ENCODE measurements around the gene TCERG1L. TPM values are rescaled to one million over a fixed set of nuclear protein-coding genes. Genes with fewer than 3 reads are reported as not detected.
"Not testable (repeated sequence)": the region's sequence is repeated elsewhere in the genome, so short reads cannot be mapped to it uniquely, and the experiment has no call there.

TCERG1L gene
- total RNA-seq, 2 donors from 2014 or later = 0.05 TPM; not detected in 1

GRCh38 chr10:131323025-131323424, 11.5 kb upstream of the TCERG1L start:
- Mint-ChIP-seq H3K27me3 (peaks cover 19% of the 10 kb centered on the region), H3K4me1 (peaks cover 11% of the 10 kb centered on the region), H3K4me3 (no peak overlapping the region), H3K36me3 (ENCODE audit: low read depth) (no peaks in the 10 kb centered on the region), H3K9me3 (peaks cover 9% of the 10 kb centered on the region), H3K27ac (no peak overlapping the region)
- ATAC-seq (replicated peaks) = no peak

- not testable (repeated sequence) for ATAC-seq (replicated peaks); H3K36me3 Mint-ChIP-seq (ENCODE audit: low read depth); H3K27ac Mint-ChIP-seq; H3K9me3 Mint-ChIP-seq; H3K4me3 Mint-ChIP-seq
- Mint-ChIP-seq H3K27me3 (peaks cover 23% of the 10 kb centered on the region), H3K4me1 (peaks cover 11% of the 10 kb centered on the region)
Measured at GRCh38 chr10:131322575-131322974, 11.1 kb upstream of the TCERG1L start.

GRCh38 chr10:131320860-131321604, 9.5 kb upstream of the TCERG1L start:
- Mint-ChIP-seq H3K4me3 (no peak overlapping the region), H3K4me1 (peaks cover 11% of the 10 kb centered on the region)

GRCh38 chr10:131318814-131319213, 7.3 kb upstream of the TCERG1L start:
- Mint-ChIP-seq H3K4me3 (no peak overlapping the region), H3K4me1 (peaks cover 11% of the 10 kb centered on the region), H3K27me3 (peaks cover 27% of the 10 kb centered on the region), H3K36me3 (ENCODE audit: low read depth) (no peaks in the 10 kb centered on the region), H3K9me3 (peaks cover 5% of the 10 kb centered on the region), H3K27ac (no peak overlapping the region)
- ATAC-seq (replicated peaks) = no peak

More at GRCh38 chr10:131320860-131321604, 9.5 kb upstream of the TCERG1L start:
- Mint-ChIP-seq H3K27me3 (peaks cover 26% of the 10 kb centered on the region), H3K9me3 (peaks cover 5% of the 10 kb centered on the region), H3K27ac (no peak overlapping the region), H3K36me3 (ENCODE audit: low read depth) (no peaks in the 10 kb centered on the region)
- ATAC-seq (replicated peaks) = no peak

GRCh38 chr10:131318291-131318690, 6.8 kb upstream of the TCERG1L start:
- peaks cover 7% of the 10 kb centered on the region for H3K4me1 Mint-ChIP-seq
- no peak overlapping the region for H3K4me3 Mint-ChIP-seq
- peaks cover under 1% of the 10 kb centered on the region for H3K9me3 Mint-ChIP-seq

GRCh38 chr10:131316321-131317075, 5.0 kb upstream of the TCERG1L start:
- Mint-ChIP-seq H3K27ac (no peak overlapping the region), H3K9me3 (no peaks in the 10 kb centered on the region), H3K36me3 (ENCODE audit: low read depth) (no peaks in the 10 kb centered on the region), H3K27me3 (peaks cover 23% of the 10 kb centered on the region), H3K4me1 (no peaks in the 10 kb centered on the region), H3K4me3 (no peak overlapping the region)
- ATAC-seq (replicated peaks) = no peak

More at GRCh38 chr10:131318291-131318690, 6.8 kb upstream of the TCERG1L start:
- H3K36me3 Mint-ChIP-seq (ENCODE audit: low read depth) = no peaks in the 10 kb centered on the region
- no peak for ATAC-seq (replicated peaks)
- H3K27me3 Mint-ChIP-seq = peaks cover 26% of the 10 kb centered on the region
- no peak overlapping the region for H3K27ac Mint-ChIP-seq

- H3K9me3 Mint-ChIP-seq = no peaks in the 10 kb centered on the region
- H3K4me3 Mint-ChIP-seq = no peak overlapping the region
- H3K27ac Mint-ChIP-seq = no peak overlapping the region
- H3K4me1 Mint-ChIP-seq = no peaks in the 10 kb centered on the region
- no peaks in the 10 kb centered on the region for H3K36me3 Mint-ChIP-seq (ENCODE audit: low read depth)
- H3K27me3 Mint-ChIP-seq = peaks cover 22% of the 10 kb centered on the region
- ATAC-seq (replicated peaks) = peak; percentile 22
Measured at GRCh38 chr10:131315344-131315743, 3.8 kb upstream of the TCERG1L start.

- Mint-ChIP-seq H3K27ac (no peak overlapping the region), H3K36me3 (ENCODE audit: low read depth) (no peaks in the 10 kb centered on the region), H3K4me3 (no peak overlapping the region), H3K4me1 (no peaks in the 10 kb centered on the region), H3K27me3 (peaks cover 25% of the 10 kb centered on the region), H3K9me3 (no peaks in the 10 kb centered on the region)
- ATAC-seq (replicated peaks) = no peak
Measured at GRCh38 chr10:131314799-131315198, 3.3 kb upstream of the TCERG1L start.

- ATAC-seq (replicated peaks) = no peak
- Mint-ChIP-seq H3K4me3 (no peak overlapping the region), H3K4me1 (no peaks in the 10 kb centered on the region)
Measured at GRCh38 chr10:131314148-131314547, 2.6 kb upstream of the TCERG1L start.

GRCh38 chr10:131313377-131313776, 1.9 kb upstream of the TCERG1L start:
- H3K36me3 Mint-ChIP-seq (ENCODE audit: low read depth) = no peaks in the 10 kb centered on the region
- H3K27me3 Mint-ChIP-seq = peaks cover 31% of the 10 kb centered on the region
- no peaks in the 10 kb centered on the region for H3K4me1 Mint-ChIP-seq
- no peaks in the 10 kb centered on the region for H3K9me3 Mint-ChIP-seq
- no peak overlapping the region for H3K27ac Mint-ChIP-seq
- no peak for ATAC-seq (replicated peaks)
- H3K4me3 Mint-ChIP-seq = peak overlapping the region; percentile 31

More at GRCh38 chr10:131314148-131314547, 2.6 kb upstream of the TCERG1L start:
- peaks cover 28% of the 10 kb centered on the region for H3K27me3 Mint-ChIP-seq
- no peak overlapping the region for H3K27ac Mint-ChIP-seq
- H3K36me3 Mint-ChIP-seq (ENCODE audit: low read depth) = no peaks in the 10 kb centered on the region
- H3K9me3 Mint-ChIP-seq = no peaks in the 10 kb centered on the region

- H3K36me3 Mint-ChIP-seq (ENCODE audit: low read depth) = no peaks in the 10 kb centered on the region
- peak; percentile 31 for ATAC-seq (replicated peaks)
- H3K4me1 Mint-ChIP-seq = no peaks in the 10 kb centered on the region
- H3K27ac Mint-ChIP-seq = no peak overlapping the region
- H3K4me3 Mint-ChIP-seq = no peak overlapping the region
- H3K9me3 Mint-ChIP-seq = no peaks in the 10 kb centered on the region
- peaks cover 33% of the 10 kb centered on the region for H3K27me3 Mint-ChIP-seq
Measured at GRCh38 chr10:131312478-131312836, 936 bp upstream of the TCERG1L start.

GRCh38 chr10:131311402-131311660, 190 bp downstream of the TCERG1L start:
- ATAC-seq (replicated peaks) = no peak
- H3K27me3 Mint-ChIP-seq = peaks cover 31% of the 10 kb centered on the region

GRCh38 chr10:131310551-131311401, 745 bp downstream of the TCERG1L start:
- no peaks in the 10 kb centered on the region for H3K9me3 Mint-ChIP-seq
- H3K27ac Mint-ChIP-seq = no peak overlapping the region
- no peak for ATAC-seq (replicated peaks)
- H3K4me3 Mint-ChIP-seq = peak overlapping the region; percentile 37
- no peaks in the 10 kb centered on the region for H3K36me3 Mint-ChIP-seq (ENCODE audit: low read depth)
- peaks cover 31% of the 10 kb centered on the region for H3K27me3 Mint-ChIP-seq
- no peaks in the 10 kb centered on the region for H3K4me1 Mint-ChIP-seq

More at GRCh38 chr10:131311402-131311660, 190 bp downstream of the TCERG1L start:
- H3K27ac Mint-ChIP-seq = no peak overlapping the region
- H3K4me1 Mint-ChIP-seq = no peaks in the 10 kb centered on the region
- H3K9me3 Mint-ChIP-seq = no peaks in the 10 kb centered on the region
- H3K36me3 Mint-ChIP-seq (ENCODE audit: low read depth) = no peaks in the 10 kb centered on the region
- no peak overlapping the region for H3K4me3 Mint-ChIP-seq

GRCh38 chr10:131310142-131310541, 1.4 kb downstream of the TCERG1L start:
- H3K27me3 Mint-ChIP-seq = peaks cover 31% of the 10 kb centered on the region
- H3K4me1 Mint-ChIP-seq = no peaks in the 10 kb centered on the region
- no peak overlapping the region for H3K27ac Mint-ChIP-seq
- no peak for ATAC-seq (replicated peaks)
- peak overlapping the region; percentile 37 for H3K4me3 Mint-ChIP-seq
- H3K36me3 Mint-ChIP-seq (ENCODE audit: low read depth) = no peaks in the 10 kb centered on the region
- no peaks in the 10 kb centered on the region for H3K9me3 Mint-ChIP-seq

Measured in activated T-helper 17 cell treated with anti-CD3 and anti-CD28 coated beads, Interleukin-2, amount 50 U/mL, for 72 hours (primary cell).